GM18909 (cell line): ENCODE results near the gene TRAF3IP3.

Experiments
- ATAC-seq: cut with Tn5 transposase; IDR thresholded peaks from one replicate; pipeline ENCODE4 v1.9.1; 2021; ENCODE audit warnings: mild to moderate bottlenecking; ENCODE audit not compliant: unreplicated experiment, poor library complexity

TRAF3IP3 gene

GRCh38 chr1:209755926-209756614 is at the start of gene TRAF3IP3:
TRAF3IP3 (plus strand) TSS chr1:209756053; CDS start chr1:209760040, 3,987 bp downstream.
- ATAC-seq, result peak; percentile 79

DNA sequence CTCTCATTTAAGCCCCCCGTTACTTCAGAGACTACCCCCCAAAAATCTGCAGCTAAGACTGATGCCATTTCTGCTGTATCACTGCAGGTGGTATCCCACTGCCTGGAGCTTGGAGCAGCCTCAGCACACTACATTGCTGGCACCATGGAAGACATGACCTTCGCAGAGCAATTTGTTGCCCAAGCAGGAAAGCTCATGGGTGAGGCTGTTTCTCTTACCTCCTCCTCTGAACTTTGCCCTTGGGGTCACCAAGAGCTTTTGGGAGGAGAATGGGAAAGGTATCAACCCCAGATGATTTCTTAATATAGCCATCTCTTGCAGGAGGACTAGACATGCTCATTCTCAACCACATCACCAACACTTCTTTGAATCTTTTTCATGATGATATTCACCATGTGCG is 49.2 kb upstream of the TRAF3IP3 start:
- no peak for ATAC-seq

DNA sequence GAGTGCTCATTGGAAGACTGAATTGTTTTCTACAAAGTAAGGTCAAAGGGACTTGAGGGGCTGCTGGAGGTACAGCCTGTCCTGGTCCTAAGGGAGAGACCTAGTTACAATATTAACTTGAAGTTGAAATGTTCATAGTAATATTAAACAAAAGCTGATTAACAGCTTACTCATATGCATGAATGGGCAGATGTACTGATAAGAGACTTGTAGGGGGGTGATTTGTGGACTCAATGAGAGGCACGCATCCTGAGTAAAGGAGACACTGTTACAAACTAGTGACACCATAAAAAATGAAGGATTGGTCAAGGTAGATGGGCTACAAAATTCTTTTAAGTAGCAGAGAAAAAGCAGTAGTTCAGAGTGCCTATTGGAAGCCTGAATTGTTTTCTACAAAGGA is 48.5 kb upstream of the TRAF3IP3 start:
- no peak for ATAC-seq

GRCh38 chr1:209708297-209708696 is 47.6 kb upstream of the TRAF3IP3 start:
- no peak for ATAC-seq

- ATAC-seq, result no peak
These were observed 45.8 kb upstream of the TRAF3IP3 start for GRCh38 chr1:209710093-209710492.

- ATAC-seq, result no peak
These were observed 45.0 kb upstream of the TRAF3IP3 start for GRCh38 chr1:209710847-209711246.

GRCh38 chr1:209714338-209714737 is 41.5 kb upstream of the TRAF3IP3 start:
- no peak for ATAC-seq

GRCh38 chr1:209715314-209715713 is 40.5 kb upstream of the TRAF3IP3 start:
- ATAC-seq, result no peak

GRCh38 chr1:209717818-209718217 is 38.0 kb upstream of the TRAF3IP3 start:
- ATAC-seq, result no peak

GRCh38 chr1:209720326-209720725 is 35.5 kb upstream of the TRAF3IP3 start:
- no peak for ATAC-seq

- ATAC-seq, result no peak
These were observed 35.0 kb upstream of the TRAF3IP3 start for GRCh38 chr1:209720826-209721225.

DNA sequence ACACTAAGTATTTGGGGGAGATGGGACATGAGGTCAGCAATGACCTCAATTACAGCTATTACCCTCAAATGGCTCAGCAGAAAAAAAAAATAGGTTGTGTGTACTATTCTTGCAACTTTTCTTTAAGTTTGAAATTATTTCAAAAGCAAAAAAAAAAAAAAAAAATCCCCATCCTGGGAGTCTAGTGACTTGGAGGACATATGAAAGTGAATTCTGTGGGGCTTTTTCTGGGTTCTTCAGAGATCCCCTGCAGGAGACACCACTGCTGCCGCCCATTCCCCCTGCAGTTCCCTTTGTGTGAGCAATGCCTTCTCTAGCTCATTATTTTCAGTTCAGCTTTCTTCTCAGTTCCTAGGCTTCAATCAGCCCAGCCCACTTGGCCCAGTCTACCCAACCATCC is 34.5 kb upstream of the TRAF3IP3 start:
- ATAC-seq, result no peak

GRCh38 chr1:209723265-209723664 is 32.6 kb upstream of the TRAF3IP3 start:
- no peak for ATAC-seq

- ATAC-seq, result peak; percentile 43
These were observed 31.8 kb upstream of the TRAF3IP3 start for GRCh38 chr1:209723756-209724693.

- ATAC-seq, result no peak
These were observed 28.6 kb upstream of the TRAF3IP3 start for GRCh38 chr1:209727286-209727685.

DNA sequence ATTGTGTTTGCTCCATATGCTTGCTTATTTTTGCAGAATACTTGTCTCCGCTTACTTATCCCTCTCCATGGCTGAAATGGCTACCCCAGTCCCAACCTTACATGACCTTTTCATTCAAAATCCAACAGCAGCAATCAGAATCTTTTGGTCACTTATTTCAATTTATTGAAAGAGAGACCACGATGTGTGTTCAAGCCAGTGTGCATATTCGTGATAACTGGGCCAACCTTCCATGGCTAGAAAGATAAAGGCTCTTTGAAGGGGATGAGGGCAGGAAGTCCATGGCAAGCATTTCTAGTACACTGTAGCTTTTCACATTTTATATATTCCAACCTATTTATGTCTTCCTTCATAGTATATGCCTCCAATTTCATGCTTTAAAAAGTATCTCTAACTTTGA is 28.1 kb upstream of the TRAF3IP3 start:
- no peak for ATAC-seq

DNA sequence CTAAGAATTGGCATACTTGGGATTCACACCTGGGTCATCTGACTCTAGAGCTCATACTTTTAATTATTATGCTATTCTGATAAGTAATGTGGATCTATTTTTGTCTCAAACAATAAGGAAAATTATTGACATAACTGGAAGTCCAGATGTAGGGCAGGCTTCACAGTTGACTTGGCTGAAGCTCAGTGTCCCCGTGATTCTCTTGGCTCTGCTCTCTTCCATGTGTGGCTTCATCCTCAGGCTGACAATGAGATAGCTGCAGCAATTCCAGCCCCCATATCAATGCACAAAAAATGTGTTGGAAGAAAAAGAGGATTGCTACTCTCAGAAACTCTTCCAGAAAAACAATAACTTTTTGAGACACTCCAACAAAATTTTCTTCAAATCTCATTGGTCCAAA is 27.4 kb upstream of the TRAF3IP3 start:
- no peak for ATAC-seq

DNA sequence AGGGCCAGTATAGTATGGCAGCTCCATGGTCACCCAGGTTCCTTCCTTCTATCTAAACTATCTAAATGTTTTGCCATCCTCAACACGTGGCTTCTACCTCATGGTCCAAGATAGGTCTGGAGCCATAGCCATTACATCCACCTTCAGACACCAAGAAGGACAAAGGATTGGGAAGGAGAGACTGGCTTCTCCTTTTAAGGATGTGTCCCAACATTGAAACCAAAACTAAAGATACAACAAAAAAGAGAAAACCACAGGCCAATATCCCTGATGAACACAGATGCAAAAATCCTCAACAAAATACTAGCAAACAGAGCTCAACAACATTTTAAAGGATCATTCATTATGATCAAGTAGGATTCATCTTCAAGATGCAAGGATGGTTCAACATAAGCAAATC is 26.4 kb upstream of the TRAF3IP3 start:
- ATAC-seq, result no peak

- ATAC-seq, result no peak
These were observed 23.1 kb upstream of the TRAF3IP3 start for GRCh38 chr1:209732725-209733124.

DNA sequence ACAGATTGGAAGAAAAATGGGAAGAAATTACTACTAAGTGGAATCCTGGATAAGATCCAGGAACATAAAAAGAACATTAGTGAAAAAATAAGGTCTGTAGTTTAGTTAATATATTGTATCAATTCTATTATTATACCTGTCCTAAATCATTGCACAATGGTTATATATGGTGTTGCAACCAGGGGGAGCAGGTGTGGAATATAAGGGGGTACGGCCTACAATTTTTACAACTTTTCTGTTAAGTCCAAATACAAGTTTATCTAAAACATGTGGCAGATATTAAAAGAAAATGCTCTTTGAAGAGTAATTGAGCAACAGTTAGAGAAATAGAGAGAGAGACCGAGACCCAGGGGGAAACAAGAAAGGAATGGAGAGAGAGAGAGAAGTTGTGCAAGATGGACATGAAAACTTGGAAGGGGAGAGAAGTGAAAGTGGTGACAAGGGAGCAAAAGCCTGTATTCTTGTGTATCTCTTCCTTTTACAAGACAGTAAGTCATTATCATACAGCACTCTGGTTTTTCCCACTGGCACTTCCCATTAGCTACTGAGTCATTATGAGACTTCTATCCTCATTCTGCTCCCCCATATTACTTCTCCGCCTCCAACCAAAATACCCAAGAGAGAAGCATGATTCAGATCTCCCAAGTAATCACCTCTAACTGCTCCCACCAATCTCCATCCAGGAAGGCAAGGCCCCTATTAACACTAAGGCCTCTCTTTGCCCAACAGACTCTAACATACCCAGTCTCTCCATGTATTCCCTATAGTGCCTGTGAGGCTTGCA is 22.3 kb upstream of the TRAF3IP3 start:
- no peak for ATAC-seq
